ENCODE measurements around the gene ANKS1B. TPM values are rescaled to one million over a fixed set of nuclear protein-coding genes. Genes with fewer than 3 reads are reported as not detected.

ANKS1B gene
- total RNA-seq, 1 donor from 2014 or later: 2.4 TPM

- Mint-ChIP-seq H3K9me3 (ENCODE audit: unreplicated experiment) (no peaks in the 10 kb centered on the region), H3K27me3 (ENCODE audit: low read depth, unreplicated experiment) (no peaks in the 10 kb centered on the region), H3K4me1 (ENCODE audit: low read depth, unreplicated experiment) (no peaks in the 10 kb centered on the region), H3K36me3 (ENCODE audit: low read depth, unreplicated experiment) (no peaks in the 10 kb centered on the region), H3K27ac (ENCODE audit: unreplicated experiment) (no peak overlapping the region), H3K4me3 (ENCODE audit: unreplicated experiment) (no peak overlapping the region)
- no peak for TF ChIP-seq EZH2 (IDR thresholded peaks at IDR 0.05; ENCODE audit: insufficient read depth, low read length)
- TF ChIP-seq, protein P1, sequence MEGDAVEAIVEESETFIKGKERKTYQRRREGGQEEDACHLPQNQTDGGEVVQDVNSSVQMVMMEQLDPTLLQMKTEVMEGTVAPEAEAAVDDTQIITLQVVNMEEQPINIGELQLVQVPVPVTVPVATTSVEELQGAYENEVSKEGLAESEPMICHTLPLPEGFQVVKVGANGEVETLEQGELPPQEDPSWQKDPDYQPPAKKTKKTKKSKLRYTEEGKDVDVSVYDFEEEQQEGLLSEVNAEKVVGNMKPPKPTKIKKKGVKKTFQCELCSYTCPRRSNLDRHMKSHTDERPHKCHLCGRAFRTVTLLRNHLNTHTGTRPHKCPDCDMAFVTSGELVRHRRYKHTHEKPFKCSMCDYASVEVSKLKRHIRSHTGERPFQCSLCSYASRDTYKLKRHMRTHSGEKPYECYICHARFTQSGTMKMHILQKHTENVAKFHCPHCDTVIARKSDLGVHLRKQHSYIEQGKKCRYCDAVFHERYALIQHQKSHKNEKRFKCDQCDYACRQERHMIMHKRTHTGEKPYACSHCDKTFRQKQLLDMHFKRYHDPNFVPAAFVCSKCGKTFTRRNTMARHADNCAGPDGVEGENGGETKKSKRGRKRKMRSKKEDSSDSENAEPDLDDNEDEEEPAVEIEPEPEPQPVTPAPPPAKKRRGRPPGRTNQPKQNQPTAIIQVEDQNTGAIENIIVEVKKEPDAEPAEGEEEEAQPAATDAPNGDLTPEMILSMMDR (IDR thresholded peaks at IDR 0.05; ENCODE audit: insufficient read depth, low read depth, low read length): no peak
- no peak overlapping the region for H3K4me3 ChIP-seq (ENCODE audit: insufficient read depth, low read depth, low read length)
- H3K9ac ChIP-seq (ENCODE audit: low read length): no peak overlapping the region
- H3K36me3 ChIP-seq (ENCODE audit: insufficient read depth, low read length): no peaks in the 10 kb centered on the region
- no peaks in the 10 kb centered on the region for H3K4me1 ChIP-seq (ENCODE audit: insufficient read depth, low read length)
- FAIRE-seq: no peak
- H3K27ac ChIP-seq (ENCODE audit: low read depth, low read length): no peak overlapping the region
- H3K79me2 ChIP-seq (ENCODE audit: insufficient read depth, low read length): no peaks in the 10 kb centered on the region
- H2AFZ ChIP-seq (ENCODE audit: low read depth, low read length): no peak overlapping the region
- H3K9me3 ChIP-seq (ENCODE audit: insufficient read depth, low read depth, low read length): no peaks in the 10 kb centered on the region
- H3K4me2 ChIP-seq (ENCODE audit: low read length): no peak overlapping the region
- H3K27me3 ChIP-seq (ENCODE audit: insufficient read depth, low read length): no peaks in the 10 kb centered on the region
- no peaks in the 10 kb centered on the region for H4K20me1 ChIP-seq (ENCODE audit: insufficient read depth, low read length)
- no peak for DNase-seq (ENCODE audit: low read depth)
Observed at GRCh38 chr12:99092100-99092851, 892.5 kb downstream of the ANKS1B start.

DNA sequence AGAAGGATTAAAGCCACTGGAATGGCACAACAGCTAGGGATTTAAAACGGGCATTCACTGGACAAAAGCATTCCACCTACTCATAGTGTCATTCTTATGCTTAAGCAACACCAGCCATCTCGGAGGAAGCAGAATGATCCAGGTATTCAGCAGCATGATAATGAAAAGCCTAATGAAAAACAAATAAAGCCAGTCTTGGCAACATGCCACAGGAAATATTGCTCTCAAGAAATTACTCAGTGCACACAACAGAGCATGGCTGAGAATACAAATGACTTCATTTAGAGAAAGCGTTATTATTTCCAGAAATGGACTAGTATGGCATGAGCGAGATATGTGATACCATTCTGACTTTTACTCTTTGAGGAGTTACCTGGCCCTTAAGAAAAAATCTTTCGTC, 897.5 kb downstream of the ANKS1B start:
- DNase-seq (ENCODE audit: low read depth): peak; percentile 3
- H3K9me3 Mint-ChIP-seq (ENCODE audit: unreplicated experiment): no peaks in the 10 kb centered on the region
- H3K27me3 ChIP-seq (ENCODE audit: insufficient read depth, low read length): no peaks in the 10 kb centered on the region
- no peaks in the 10 kb centered on the region for H3K9me3 ChIP-seq (ENCODE audit: insufficient read depth, low read depth, low read length)
- no peak for TF ChIP-seq EZH2 (IDR thresholded peaks at IDR 0.05; ENCODE audit: insufficient read depth, low read length)
- TF ChIP-seq, protein P1 (IDR thresholded peaks at IDR 0.05; ENCODE audit: insufficient read depth, low read depth, low read length): no peak
- H3K4me3 Mint-ChIP-seq (ENCODE audit: unreplicated experiment): no peak overlapping the region
- H3K36me3 Mint-ChIP-seq (ENCODE audit: low read depth, unreplicated experiment): no peaks in the 10 kb centered on the region
- no peaks in the 10 kb centered on the region for H3K4me1 Mint-ChIP-seq (ENCODE audit: low read depth, unreplicated experiment)
- no peaks in the 10 kb centered on the region for H3K36me3 ChIP-seq (ENCODE audit: insufficient read depth, low read length)
- H3K79me2 ChIP-seq (ENCODE audit: insufficient read depth, low read length): no peaks in the 10 kb centered on the region
- H2AFZ ChIP-seq (ENCODE audit: low read depth, low read length): no peak overlapping the region
- no peak overlapping the region for H3K27ac ChIP-seq (ENCODE audit: low read depth, low read length)
- FAIRE-seq: no peak
- H3K9ac ChIP-seq (ENCODE audit: low read length): no peak overlapping the region
- H3K4me2 ChIP-seq (ENCODE audit: low read length): peak overlapping the region; percentile 13
- no peak overlapping the region for H3K4me3 ChIP-seq (ENCODE audit: insufficient read depth, low read depth, low read length)
- H3K4me1 ChIP-seq (ENCODE audit: insufficient read depth, low read length): no peaks in the 10 kb centered on the region
- H3K27me3 Mint-ChIP-seq (ENCODE audit: low read depth, unreplicated experiment): no peaks in the 10 kb centered on the region
- H3K27ac Mint-ChIP-seq (ENCODE audit: unreplicated experiment): no peak overlapping the region
- H4K20me1 ChIP-seq (ENCODE audit: insufficient read depth, low read length): no peaks in the 10 kb centered on the region

GRCh38 chr12:99079811-99080210, 904.9 kb downstream of the ANKS1B start:
- no peaks in the 10 kb centered on the region for H3K79me2 ChIP-seq (ENCODE audit: insufficient read depth, low read length)
- no peaks in the 10 kb centered on the region for H3K9me3 ChIP-seq (ENCODE audit: insufficient read depth, low read depth, low read length)
- Mint-ChIP-seq H3K4me1 (ENCODE audit: low read depth, unreplicated experiment) (no peaks in the 10 kb centered on the region), H3K9me3 (ENCODE audit: unreplicated experiment) (no peaks in the 10 kb centered on the region), H3K4me3 (ENCODE audit: unreplicated experiment) (no peak overlapping the region), H3K36me3 (ENCODE audit: low read depth, unreplicated experiment) (no peaks in the 10 kb centered on the region), H3K27ac (ENCODE audit: unreplicated experiment) (no peak overlapping the region), H3K27me3 (ENCODE audit: low read depth, unreplicated experiment) (no peaks in the 10 kb centered on the region)
- no peak for FAIRE-seq
- no peak overlapping the region for H3K4me2 ChIP-seq (ENCODE audit: low read length)
- H4K20me1 ChIP-seq (ENCODE audit: insufficient read depth, low read length): no peaks in the 10 kb centered on the region
- no peak overlapping the region for H3K9ac ChIP-seq (ENCODE audit: low read length)
- no peak overlapping the region for H3K4me3 ChIP-seq (ENCODE audit: insufficient read depth, low read depth, low read length)
- H3K27ac ChIP-seq (ENCODE audit: low read depth, low read length): no peak overlapping the region
- H2AFZ ChIP-seq (ENCODE audit: low read depth, low read length): no peak overlapping the region
- H3K4me1 ChIP-seq (ENCODE audit: insufficient read depth, low read length): no peaks in the 10 kb centered on the region
- TF ChIP-seq, protein P1 (IDR thresholded peaks at IDR 0.05; ENCODE audit: insufficient read depth, low read depth, low read length): no peak
- TF ChIP-seq EZH2 (IDR thresholded peaks at IDR 0.05; ENCODE audit: insufficient read depth, low read length): no peak
- no peak for DNase-seq (ENCODE audit: low read depth)
- no peaks in the 10 kb centered on the region for H3K36me3 ChIP-seq (ENCODE audit: insufficient read depth, low read length)
- H3K27me3 ChIP-seq (ENCODE audit: insufficient read depth, low read length): no peaks in the 10 kb centered on the region
